HG03159 (cell line): ENCODE measurements around the gene CYP4B1.
"Not testable (repeated sequence)": the region's sequence is repeated elsewhere in the genome, so short reads cannot be mapped to it uniquely, and the experiment has no call there.

Source experiments
- ATAC-seq: cut with Tn5 transposase; IDR thresholded peaks from one replicate; pipeline ENCODE4 v1.9.1; 2021; ENCODE audit warnings: mild to moderate bottlenecking, moderate library complexity; ENCODE audit not compliant: unreplicated experiment

CYP4B1 gene

GRCh38 chr1:46798810-46799209 lies at the start of gene CYP4B1:
Gene CYP4B1 (plus strand): TSS chr1:46799046. CDS start chr1:46799082, 36 bp downstream.
- no peak for ATAC-seq

- ATAC-seq, result no peak
Measured at GRCh38 chr1:46749404-46749803, 49.4 kb upstream of the CYP4B1 start.

GRCh38 chr1:46749921-46750404 lies 48.9 kb upstream of the CYP4B1 start:
- no peak for ATAC-seq

- no peak for ATAC-seq
Measured at GRCh38 chr1:46753985-46754384, 44.9 kb upstream of the CYP4B1 start.

- ATAC-seq, result not testable (repeated sequence)
Measured at GRCh38 chr1:46754707-46755106, 44.1 kb upstream of the CYP4B1 start.

- no peak for ATAC-seq
Measured at GRCh38 chr1:46755121-46755520, 43.7 kb upstream of the CYP4B1 start.

- no peak for ATAC-seq
Measured at GRCh38 chr1:46757247-46757955, 41.4 kb upstream of the CYP4B1 start.

GRCh38 chr1:46757956-46758528 lies 40.8 kb upstream of the CYP4B1 start:
- no peak for ATAC-seq

GRCh38 chr1:46760558-46761166 lies 38.2 kb upstream of the CYP4B1 start:
- ATAC-seq, result no peak

- no peak for ATAC-seq
Measured at GRCh38 chr1:46761740-46762139, 37.1 kb upstream of the CYP4B1 start.

- ATAC-seq, result no peak
Measured at GRCh38 chr1:46764402-46764801, 34.4 kb upstream of the CYP4B1 start.

GRCh38 chr1:46767649-46768282 lies 31.1 kb upstream of the CYP4B1 start:
- no peak for ATAC-seq

GRCh38 chr1:46768445-46768844 lies 30.4 kb upstream of the CYP4B1 start:
- no peak for ATAC-seq

GRCh38 chr1:46769028-46769740 lies 29.7 kb upstream of the CYP4B1 start:
- ATAC-seq, result no peak

GRCh38 chr1:46770541-46770940 lies 28.3 kb upstream of the CYP4B1 start:
- no peak for ATAC-seq

GRCh38 chr1:46772571-46772970 lies 26.3 kb upstream of the CYP4B1 start:
- no peak for ATAC-seq

GRCh38 chr1:46774297-46774696 lies 24.5 kb upstream of the CYP4B1 start:
- ATAC-seq, result no peak

- ATAC-seq, result not testable (repeated sequence)
Measured at GRCh38 chr1:46778456-46778855, 20.4 kb upstream of the CYP4B1 start.

- ATAC-seq, result no peak
Measured at GRCh38 chr1:46784666-46785065, 14.2 kb upstream of the CYP4B1 start.

- not testable (repeated sequence) for ATAC-seq
Measured at GRCh38 chr1:46788634-46789033, 10.2 kb upstream of the CYP4B1 start.
